GM18519 (cell line): ENCODE data around the gene PSD4.
"Not testable (repeated sequence)": the region's sequence is repeated elsewhere in the genome, so short reads cannot be mapped to it uniquely, and the experiment has no call there.

ENCODE experiments used
- ATAC-seq: cut with Tn5 transposase; IDR thresholded peaks from one replicate; pipeline ENCODE4 v1.9.1; 2021; ENCODE audit warnings: mild to moderate bottlenecking, moderate library complexity; ENCODE audit not compliant: unreplicated experiment, low FRiP score

Gene PSD4

GRCh38 chr2:113235347-113236226, 61.8 kb downstream of the PSD4 start:
- ATAC-seq: not testable (repeated sequence)

- no peak for ATAC-seq
Measured at GRCh38 chr2:113236367-113237159, 62.8 kb downstream of the PSD4 start.

GRCh38 chr2:113237604-113238160, 63.9 kb downstream of the PSD4 start:
- no peak for ATAC-seq

- no peak for ATAC-seq
Measured at GRCh38 chr2:113238871-113239839, 65.4 kb downstream of the PSD4 start.

GRCh38 chr2:113240150-113240914, 66.6 kb downstream of the PSD4 start:
- ATAC-seq: no peak

GRCh38 chr2:113240915-113241911, 67.4 kb downstream of the PSD4 start:
- no peak for ATAC-seq

- ATAC-seq: no peak
Measured at GRCh38 chr2:113242327-113242726, 68.6 kb downstream of the PSD4 start.

- no peak for ATAC-seq
Measured at GRCh38 chr2:113245276-113245711, 71.5 kb downstream of the PSD4 start.

GRCh38 chr2:113246606-113247005, 72.8 kb downstream of the PSD4 start:
- ATAC-seq: no peak

- ATAC-seq: no peak
Measured at GRCh38 chr2:113248997-113249770, 75.4 kb downstream of the PSD4 start.

GRCh38 chr2:113251118-113251517, 77.3 kb downstream of the PSD4 start:
- no peak for ATAC-seq

- no peak for ATAC-seq
Measured at GRCh38 chr2:113252047-113252590, 78.3 kb downstream of the PSD4 start.

- ATAC-seq: no peak
Measured at GRCh38 chr2:113253453-113253852, 79.7 kb downstream of the PSD4 start.

- no peak for ATAC-seq
Measured at GRCh38 chr2:113255140-113256070, 81.6 kb downstream of the PSD4 start.

GRCh38 chr2:113257516-113258264, 83.9 kb downstream of the PSD4 start:
- ATAC-seq: no peak
